CD14-positive monocyte (primary cell): ENCODE results near the gene CENPVL1. TPM values are rescaled to one million over a fixed set of nuclear protein-coding genes. Genes with fewer than 3 reads are reported as not detected.

Experiments used
- DNase-seq, 3 donors: peaks; one replicate each; pipeline ENCODE4 v3.0.0-alpha.2; 2011 to 2022
- H2AFZ ChIP-seq: 2 replicates; pipeline ENCODE4 v1.6.0; 2012; ENCODE audit warnings: mild to moderate bottlenecking, low read depth, low read length, inconsistent platforms; ENCODE audit not compliant: insufficient read depth, poor library complexity, severe bottlenecking
- H3K27ac ChIP-seq, 2 donors: 1 replicate in 1 of 2; 2 replicates in 1 of 2; pipeline ENCODE4 v1.5.1; 2012 to 2013; ENCODE audit warnings: low read length in 2 of 2, control low read depth in 1 of 2, inconsistent platforms in 1 of 2, low read depth in 1 of 2, mild to moderate bottlenecking in 1 of 2
- H3K27me3 ChIP-seq, 2 donors: one replicate each; pipeline versions ENCODE4 v1.6.0 to v1.6.1; 2011 to 2013; ENCODE audit warnings: low read length in 2 of 2; ENCODE audit not compliant: control insufficient read depth in 2 of 2, insufficient read depth in 2 of 2
- H3K36me3 ChIP-seq, 2 donors: replicated peaks in 1 of 2; 1 replicate in 1 of 2; 2 replicates in 1 of 2; pipeline versions ENCODE4 v1.5.1 to v1.6.1; 2012 to 2013; ENCODE audit warnings: low read length in 2 of 2, control low read depth in 1 of 2, inconsistent platforms in 1 of 2, mild to moderate bottlenecking in 1 of 2; ENCODE audit not compliant: insufficient read depth in 2 of 2, control insufficient read depth in 1 of 2
- H3K4me1 ChIP-seq, 2 donors: 1 replicate in 1 of 2; 2 replicates in 1 of 2; pipeline versions ENCODE4 v1.5.1 to v1.6.1; 2012 to 2013; ENCODE audit warnings: low read length in 2 of 2, control low read depth in 1 of 2, inconsistent platforms in 1 of 2, mild to moderate bottlenecking in 1 of 2, moderate library complexity in 1 of 2; ENCODE audit not compliant: insufficient read depth in 2 of 2, control insufficient read depth in 1 of 2
- H3K4me2 ChIP-seq: replicated peaks from 2 replicates; pipeline ENCODE3; 2012; ENCODE audit warnings: low read length, moderate library complexity, mild to moderate bottlenecking; ENCODE audit not compliant: poor library complexity, severe bottlenecking; ENCODE audit errors: extremely low read depth
- H3K4me3 ChIP-seq, 3 experiments: fragments of 200-600 bp in 1 of 3; sonication (generic) in 1 of 3; replicated peaks in 1 of 3; 1 replicate in 2 of 3; 2 replicates in 1 of 3; pipeline ENCODE4 v1.5.1; 2011 to 2013; ENCODE audit warnings: low read length in 3 of 3, mild to moderate bottlenecking in 3 of 3, control low read depth in 2 of 3, low read depth in 2 of 3, inconsistent platforms in 1 of 3, moderate library complexity in 1 of 3
- H3K79me2 ChIP-seq: 2 replicates; pipeline ENCODE4 v1.6.0; 2012; ENCODE audit warnings: mild to moderate bottlenecking, control low read depth, inconsistent platforms, low read length, moderate library complexity; ENCODE audit not compliant: insufficient read depth
- H3K9ac ChIP-seq: 2 replicates; pipeline ENCODE4 v1.6.0; 2017; ENCODE audit warnings: low read length, mild to moderate bottlenecking; ENCODE audit not compliant: insufficient read depth, poor library complexity, severe bottlenecking
- H3K9me3 ChIP-seq, 2 donors: replicated peaks in 1 of 2; 1 replicate in 1 of 2; 2 replicates in 1 of 2; pipeline versions ENCODE4 v1.5.1 to v1.6.1; 2012 to 2013; ENCODE audit warnings: low read length in 2 of 2, control low read depth in 1 of 2; ENCODE audit not compliant: control insufficient read depth in 1 of 2, insufficient read depth in 1 of 2
- H4K20me1 ChIP-seq: 2 replicates; pipeline ENCODE4 v1.6.0; 2012; ENCODE audit warnings: mild to moderate bottlenecking, low read length, control low read depth, moderate library complexity; ENCODE audit not compliant: insufficient read depth
- H3K27ac Mint-ChIP-seq, 7 donors: one replicate each; pipeline ENCODE4 v1.8.0; 2020; ENCODE audit warnings: mild to moderate bottlenecking in 7 of 7, mixed read lengths in 7 of 7, moderate library complexity in 6 of 7, inconsistent platforms in 2 of 7
- H3K27me3 Mint-ChIP-seq, 3 donors: one replicate each; pipeline ENCODE4 v1.8.0; 2021 to 2022; ENCODE audit warnings: low read depth in 3 of 3, mild to moderate bottlenecking in 3 of 3, mixed read lengths in 3 of 3, moderate library complexity in 3 of 3, inconsistent platforms in 1 of 3
- H3K36me3 Mint-ChIP-seq, 2 donors: one replicate each; pipeline ENCODE4 v1.8.0; 2020; ENCODE audit warnings: mixed read lengths in 2 of 2, inconsistent platforms in 1 of 2, mild to moderate bottlenecking in 1 of 2
- H3K4me1 Mint-ChIP-seq: one replicate; pipeline ENCODE4 v1.8.0; 2020; ENCODE audit warnings: mild to moderate bottlenecking, mixed read lengths
- H3K4me3 Mint-ChIP-seq, 2 donors: one replicate each; pipeline ENCODE4 v1.8.0; 2020; ENCODE audit warnings: mild to moderate bottlenecking in 2 of 2, mixed read lengths in 2 of 2, moderate library complexity in 1 of 2
- H3K9me3 Mint-ChIP-seq, 7 donors: one replicate each; pipeline ENCODE4 v1.8.0; 2020 to 2022; ENCODE audit warnings: mixed read lengths in 7 of 7, mild to moderate bottlenecking in 6 of 7, moderate library complexity in 6 of 7, inconsistent platforms in 2 of 7
- WGBS: methylation state at CpG from one replicate; pipeline ENCODE4 v1.1.5; 2013; ENCODE audit warnings: missing lambda C conversion rate; ENCODE audit not compliant: insufficient coverage; 5-methylcytosine and 5-hydroxymethylcytosine counted together
- intact Hi-C, 2 donors: fragments of 100-400 bp; cut with micrococcal nuclease; formaldehyde crosslinking; loops; one replicate each; pipeline versions ENCODE4 v1.15.0 to v1.15.1; 2023
- polyA plus RNA-seq, 3 donors: library from polyadenylated mRNA; depleted of rRNA in 1 of 3; unstranded in 2 of 3; stranded (reverse) in 1 of 3; fragments of 300-500 nt in 2 of 3; fragments of >200 nt in 1 of 3; fragmentation: Illumina TruSeq in 2 of 3; gene quantifications; 1 replicate in 2 of 3; 2 replicates in 1 of 3; pipeline ENCODE4 v1.2.3, GENCODE V29; 2012 to 2021
- TF ChIP-seq, protein P1 (sequence below): fragments of 200-600 bp; IDR thresholded peaks from one replicate; pipeline ENCODE4 v1.8.0; 2022; ENCODE audit warnings: antibody characterized with exemption, mild to moderate bottlenecking

The CENPVL1 gene
- polyA plus RNA-seq, 3 donors: not detected

DNA sequence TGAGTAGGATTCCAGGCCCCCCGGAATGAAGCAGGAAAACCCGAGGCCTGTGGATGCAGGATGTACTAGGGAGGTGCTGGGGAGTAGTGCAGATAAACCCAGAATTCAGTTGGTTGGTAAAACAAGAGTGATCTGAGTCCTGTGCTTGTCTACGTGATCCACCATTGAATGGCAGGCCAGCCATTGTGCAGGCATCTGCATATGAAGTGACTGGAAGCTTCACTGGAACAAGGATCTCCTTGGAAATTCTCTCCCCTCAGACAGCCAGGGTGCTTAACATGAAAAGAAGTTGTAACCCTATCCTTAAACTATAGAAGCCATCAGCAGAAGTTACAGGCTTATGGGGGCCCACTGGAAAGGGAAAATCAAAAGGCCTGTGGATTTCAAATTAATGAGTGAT lies 32.3 kb downstream of the CENPVL1 start:
- no peak overlapping the region for H3K27ac ChIP-seq
- Mint-ChIP-seq H3K36me3 (peaks cover 0 to 2% of the 10 kb centered on the region in 2 donors), H3K27me3 (peaks cover 2 to 7% (median 7%) of the 10 kb centered on the region in 3 donors), H3K9me3 (peaks cover 0 to 23% (median 9%) of the 10 kb centered on the region in 7 donors), H3K4me1 (peaks cover 12% of the 10 kb centered on the region), H3K27ac (no peak overlapping the region), H3K4me3 (no peak overlapping the region)
- no peaks in the 10 kb centered on the region for H3K9me3 ChIP-seq
- no peak overlapping the region for H3K4me3 ChIP-seq
- peaks cover 0 to 6% of the 10 kb centered on the region in 2 donors for H3K27me3 ChIP-seq
- H4K20me1 ChIP-seq: no peaks in the 10 kb centered on the region
- H3K79me2 ChIP-seq: no peaks in the 10 kb centered on the region
- no peaks in the 10 kb centered on the region for H3K36me3 ChIP-seq
- intact Hi-C loops: no loop called here
- no peak overlapping the region for H3K4me2 ChIP-seq
- DNase-seq: no peak
- H3K9ac ChIP-seq: no peak overlapping the region
- H2AFZ ChIP-seq: no peak overlapping the region
- TF ChIP-seq, protein P1, sequence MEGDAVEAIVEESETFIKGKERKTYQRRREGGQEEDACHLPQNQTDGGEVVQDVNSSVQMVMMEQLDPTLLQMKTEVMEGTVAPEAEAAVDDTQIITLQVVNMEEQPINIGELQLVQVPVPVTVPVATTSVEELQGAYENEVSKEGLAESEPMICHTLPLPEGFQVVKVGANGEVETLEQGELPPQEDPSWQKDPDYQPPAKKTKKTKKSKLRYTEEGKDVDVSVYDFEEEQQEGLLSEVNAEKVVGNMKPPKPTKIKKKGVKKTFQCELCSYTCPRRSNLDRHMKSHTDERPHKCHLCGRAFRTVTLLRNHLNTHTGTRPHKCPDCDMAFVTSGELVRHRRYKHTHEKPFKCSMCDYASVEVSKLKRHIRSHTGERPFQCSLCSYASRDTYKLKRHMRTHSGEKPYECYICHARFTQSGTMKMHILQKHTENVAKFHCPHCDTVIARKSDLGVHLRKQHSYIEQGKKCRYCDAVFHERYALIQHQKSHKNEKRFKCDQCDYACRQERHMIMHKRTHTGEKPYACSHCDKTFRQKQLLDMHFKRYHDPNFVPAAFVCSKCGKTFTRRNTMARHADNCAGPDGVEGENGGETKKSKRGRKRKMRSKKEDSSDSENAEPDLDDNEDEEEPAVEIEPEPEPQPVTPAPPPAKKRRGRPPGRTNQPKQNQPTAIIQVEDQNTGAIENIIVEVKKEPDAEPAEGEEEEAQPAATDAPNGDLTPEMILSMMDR: no peak
- WGBS: no CpG with 5 or more reads among the region's 3 CpGs
- peaks cover 7 to 8% of the 10 kb centered on the region in 2 donors for H3K4me1 ChIP-seq

DNA sequence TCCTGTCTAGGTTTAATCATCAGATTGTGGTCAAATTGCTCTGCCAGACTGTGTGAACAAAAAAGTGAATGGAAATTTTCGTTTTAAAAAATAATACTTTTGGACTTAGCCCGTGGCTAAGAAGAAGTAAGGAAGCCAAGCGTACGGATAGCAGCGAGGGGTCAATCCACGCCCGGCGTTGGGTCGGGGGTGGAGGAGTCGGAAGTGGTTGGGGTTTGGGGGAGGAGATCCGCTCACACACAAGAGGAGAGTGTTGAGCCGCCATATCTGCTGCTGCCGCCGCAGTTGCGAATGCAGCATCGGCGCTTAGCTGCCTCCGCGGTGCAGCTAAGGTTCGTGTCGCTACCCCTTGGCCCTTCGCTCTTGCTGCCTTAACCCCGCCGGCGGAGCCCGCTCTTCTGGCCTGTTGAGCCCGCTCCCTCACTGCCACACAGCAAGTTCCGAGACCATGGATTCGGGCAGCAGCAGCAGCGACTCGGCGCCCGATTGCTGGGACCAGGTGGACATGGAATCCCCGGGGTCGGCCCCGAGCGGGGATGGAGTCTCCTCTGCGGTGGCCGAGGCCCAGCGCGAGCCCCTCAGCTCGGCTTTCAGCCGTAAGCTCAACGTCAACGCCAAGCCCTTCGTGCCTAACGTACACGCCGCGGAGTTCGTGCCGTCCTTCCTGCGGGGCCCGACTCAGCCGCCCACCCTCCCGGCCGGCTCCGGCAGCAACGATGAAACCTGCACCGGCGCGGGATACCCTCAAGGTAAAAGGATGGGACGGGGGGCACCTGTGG lies 33.1 kb downstream of the CENPVL1 start, which contains the start of gene GSPT2:
Gene GSPT2 (plus strand): TSS at position 264 of the 779 bp plus-strand sequence. CDS start 185 bp downstream, at position 449.
- peaks cover 7 to 8% of the 10 kb centered on the region in 2 donors for H3K4me1 ChIP-seq
- peaks cover 2 to 7% (median 7%) of the 10 kb centered on the region in 3 donors for H3K27me3 Mint-ChIP-seq
- peak within 1 kb of the TSS; percentile 59 for H3K9ac ChIP-seq
- peaks cover 0 to 23% (median 9%) of the 10 kb centered on the region in 7 donors for H3K9me3 Mint-ChIP-seq
- WGBS: under 1% methylated on average over 41 of the region's 63 CpGs
- H3K27ac Mint-ChIP-seq: peak within 1 kb of the TSS in 2 of 7 donors; percentile 21
- no peaks in the 10 kb centered on the region for H3K79me2 ChIP-seq
- H3K27ac ChIP-seq: no peak within 1 kb of the TSS
- peaks cover 12% of the 10 kb centered on the region for H3K4me1 Mint-ChIP-seq
- no peaks in the 10 kb centered on the region for H3K9me3 ChIP-seq
- intact Hi-C loops: no loop called here
- peak within 1 kb of the TSS; percentile 81 for H3K4me2 ChIP-seq
- H2AFZ ChIP-seq: peak within 1 kb of the TSS; percentile 79
- TF ChIP-seq, protein P1: no peak
- H3K4me3 ChIP-seq: peak within 1 kb of the TSS; percentile 66 to 72 (median 68)
- H3K4me3 Mint-ChIP-seq: peak within 1 kb of the TSS; percentile 83 to 96
- no peaks in the 10 kb centered on the region for H4K20me1 ChIP-seq
- peaks cover 0 to 2% of the 10 kb centered on the region in 2 donors for H3K36me3 Mint-ChIP-seq
- H3K36me3 ChIP-seq: no peaks in the 10 kb centered on the region
- DNase-seq: peak; percentile 8 to 21 (median 13)
- H3K27me3 ChIP-seq: peaks cover 0 to 6% of the 10 kb centered on the region in 2 donors
